HepG2 (cell line): ENCODE data around the gene POLR2H. TPM values are rescaled to one million over a fixed set of nuclear protein-coding genes. Genes with fewer than 3 reads are reported as not detected.

Experiments
- CCDC6 ChIP-seq: sonication (generic); formaldehyde crosslinking; IDR thresholded peaks from 2 replicates; pipeline ENCODE4 v1.8.1; 2022; ENCODE audit warnings: mild to moderate bottlenecking, missing genetic modification reagents, moderate library complexity
- ERF ChIP-seq: IDR thresholded peaks from 2 replicates; pipeline ENCODE4 v1.6.1; 2018; ENCODE audit warnings: missing biosample characterization, missing genetic modification reagents
- GATA4 ChIP-seq: sonication (generic); IDR thresholded peaks from 2 replicates; pipeline ENCODE4 v1.6.1; 2016; ENCODE audit warnings: antibody characterized with exemption, low read depth, borderline replicate concordance
- GZF1 ChIP-seq: sonication (generic); formaldehyde crosslinking; IDR thresholded peaks from 2 replicates; pipeline ENCODE4 v1.5.1; 2020; ENCODE audit warnings: mild to moderate bottlenecking, missing genetic modification reagents
- KDM2A ChIP-seq: sonication (generic); formaldehyde crosslinking; IDR thresholded peaks from 2 replicates; pipeline ENCODE4 v1.4.0; 2020; ENCODE audit warnings: low read depth, missing genetic modification reagents, borderline replicate concordance
- PAWR ChIP-seq: sonication (generic); formaldehyde crosslinking; IDR thresholded peaks from 2 replicates; pipeline ENCODE4 v1.4.0; 2020; ENCODE audit warnings: missing genetic modification reagents, mild to moderate bottlenecking, borderline replicate concordance
- RBM22 ChIP-seq: fragments of 200-400 bp; formaldehyde crosslinking; optimal IDR thresholded peaks from 2 replicates; pipeline ENCODE3; 2017; ENCODE audit warnings: mild to moderate bottlenecking, low read length, moderate library complexity
- SOX6 ChIP-seq, 2 experiments: fragments of 450-650 bp in 1 of 2; sonication (generic) in 1 of 2; formaldehyde crosslinking in 1 of 2; IDR thresholded peaks; 2 replicates each; pipeline versions ENCODE4 v1.4.0 to v1.6.1; 2017 to 2020; ENCODE audit warnings: antibody characterized with exemption in 1 of 2, mild to moderate bottlenecking in 1 of 2, missing genetic modification reagents in 1 of 2
- TBX2 ChIP-seq: sonication (generic); formaldehyde crosslinking; IDR thresholded peaks from 2 replicates; pipeline ENCODE4 v1.5.0; 2020; ENCODE audit warnings: missing genetic modification reagents, mild to moderate bottlenecking, borderline replicate concordance
- ZMYM4 ChIP-seq: sonication (generic); formaldehyde crosslinking; IDR thresholded peaks from 2 replicates; pipeline ENCODE4 v1.8.1; 2023; ENCODE audit warnings: mild to moderate bottlenecking, missing genetic modification reagents
- ZNF253 ChIP-seq: sonication (generic); formaldehyde crosslinking; IDR thresholded peaks from 2 replicates; pipeline ENCODE4 v1.8.0; 2022; ENCODE audit warnings: mild to moderate bottlenecking, missing genetic modification reagents, borderline replicate concordance
- ZNF354B ChIP-seq: sonication (generic); formaldehyde crosslinking; IDR thresholded peaks from 2 replicates; pipeline ENCODE4 v1.8.0; 2022; ENCODE audit warnings: mild to moderate bottlenecking, missing genetic modification reagents
- polyA plus RNA-seq, 8 experiments: library from polyadenylated mRNA; depleted of rRNA in 3 of 8; stranded (reverse) in 7 of 8; unstranded in 1 of 8; fragments of >200 nt; fragmentation: Illumina TruSeq in 4 of 8; extraction: Trizol in 4 of 8; gene quantifications; 2 replicates each; pipeline versions ENCODE4 v1.2.1 to v1.2.3, GENCODE V29; 2011 to 2016; ENCODE audit warnings: low read depth in 4 of 8, missing spikeins in 1 of 8, mixed read lengths in 1 of 8; ENCODE audit not compliant: insufficient read depth in 1 of 8
- total RNA-seq, 5 experiments: library from RNA; depleted of rRNA; stranded (reverse); fragments of >200 nt; fragmentation: Illumina TruSeq; extraction: Trizol; gene quantifications; 2 replicates each; pipeline ENCODE4 v1.2.3, GENCODE V29; 2016; ENCODE audit warnings: low read depth in 1 of 5
- TF ChIP-seq, protein P1 (sequence below): sonication (generic); formaldehyde crosslinking; IDR thresholded peaks from 2 replicates; pipeline ENCODE4 v1.4.0; 2020; ENCODE audit warnings: missing genetic modification reagents, borderline replicate concordance
- TF ChIP-seq, protein P2 (sequence below), 2 experiments: sonication (generic) in 1 of 2; formaldehyde crosslinking in 1 of 2; IDR thresholded peaks; 2 replicates each; pipeline versions ENCODE4 v1.4.0 to v1.6.1; 2018 to 2020; ENCODE audit warnings: missing genetic modification reagents in 2 of 2, borderline replicate concordance in 1 of 2, low read depth in 1 of 2, mild to moderate bottlenecking in 1 of 2, missing biosample characterization in 1 of 2

Gene POLR2H
- total and polyA plus RNA-seq, 2 of the 13 experiments (the other 11 are each of a cell fraction or from before 2014, with no cell fraction given): 118 to 194 TPM

DNA sequence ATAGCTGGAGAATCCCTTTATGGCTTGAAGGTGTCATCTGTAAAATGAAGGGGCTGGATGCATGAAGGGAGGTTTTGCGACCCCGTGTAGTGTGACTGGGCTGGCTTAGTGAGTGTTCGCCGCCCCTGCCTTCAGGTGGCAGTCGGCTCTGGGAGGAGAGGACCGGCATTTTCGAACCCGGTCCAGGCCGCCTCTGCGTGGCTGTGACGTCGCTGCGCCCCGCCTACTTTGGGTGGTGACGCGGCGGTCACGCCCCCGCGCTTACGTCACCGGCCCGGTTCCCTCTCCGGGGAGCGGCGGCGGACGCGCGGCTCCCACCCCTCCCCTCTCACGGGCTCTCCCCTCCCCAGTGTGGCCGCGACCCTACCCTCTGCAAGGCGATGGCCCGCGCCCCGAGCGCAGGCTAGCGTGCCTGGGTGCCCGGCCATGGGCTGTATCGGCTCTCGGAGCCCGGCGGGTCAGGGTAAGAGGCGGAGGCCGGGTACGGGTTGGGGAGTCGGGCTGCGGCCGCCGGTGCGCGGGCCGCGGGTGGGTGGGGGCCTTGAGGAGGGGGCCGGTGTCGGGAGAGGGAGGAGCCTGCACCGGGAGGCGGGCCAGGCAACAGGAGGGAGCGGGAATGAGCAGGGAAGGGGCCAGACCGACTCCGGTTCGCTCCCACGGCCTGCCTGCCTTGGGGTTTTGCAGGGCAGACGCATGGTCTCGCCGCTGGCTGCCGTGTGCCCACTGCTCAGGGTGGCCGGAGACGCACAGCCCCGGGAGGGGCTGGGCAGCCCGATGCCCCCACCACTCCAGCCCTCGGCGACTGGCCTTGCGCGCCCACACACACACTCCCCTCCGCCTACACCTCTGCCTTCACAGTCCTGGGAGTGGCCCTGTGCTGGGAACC is 25.6 kb upstream of the POLR2H start (continued):
- peak; percentile 46; the same call in 1 of the 2 replicates for TF ChIP-seq ERF (CRISPR knock-in tag)
- peak; percentile 53; the same call in 1 of the 2 replicates for TF ChIP-seq CCDC6 (CRISPR knock-in tag)
- peak; percentile 99 for TF ChIP-seq RBM22
- TF ChIP-seq SOX6 (IDR thresholded peaks at IDR 0.05): no peak
- peak; percentile 56 for TF ChIP-seq SOX6 (CRISPR knock-in tag; IDR thresholded peaks at IDR 0.05)
- TF ChIP-seq ZNF253 (CRISPR knock-in tag): 0 out of 2 replicates have a peak, but pooled peaks have one; percentile 16
- TF ChIP-seq ZMYM4 (CRISPR knock-in tag): no peak; the same call in 1 of the 2 replicates
- TF ChIP-seq TBX2: peak; percentile 75
- 0 out of 2 replicates have a peak, but pooled peaks have one; percentile 56 for TF ChIP-seq ZNF354B (CRISPR knock-in tag)
- TF ChIP-seq KDM2A (CRISPR knock-in tag): peak; percentile 100
- 0 out of 2 replicates have a peak, but pooled peaks have one; percentile 18 for TF ChIP-seq GZF1 (CRISPR knock-in tag)
- no peak for TF ChIP-seq PAWR
- TF ChIP-seq, protein P1, sequence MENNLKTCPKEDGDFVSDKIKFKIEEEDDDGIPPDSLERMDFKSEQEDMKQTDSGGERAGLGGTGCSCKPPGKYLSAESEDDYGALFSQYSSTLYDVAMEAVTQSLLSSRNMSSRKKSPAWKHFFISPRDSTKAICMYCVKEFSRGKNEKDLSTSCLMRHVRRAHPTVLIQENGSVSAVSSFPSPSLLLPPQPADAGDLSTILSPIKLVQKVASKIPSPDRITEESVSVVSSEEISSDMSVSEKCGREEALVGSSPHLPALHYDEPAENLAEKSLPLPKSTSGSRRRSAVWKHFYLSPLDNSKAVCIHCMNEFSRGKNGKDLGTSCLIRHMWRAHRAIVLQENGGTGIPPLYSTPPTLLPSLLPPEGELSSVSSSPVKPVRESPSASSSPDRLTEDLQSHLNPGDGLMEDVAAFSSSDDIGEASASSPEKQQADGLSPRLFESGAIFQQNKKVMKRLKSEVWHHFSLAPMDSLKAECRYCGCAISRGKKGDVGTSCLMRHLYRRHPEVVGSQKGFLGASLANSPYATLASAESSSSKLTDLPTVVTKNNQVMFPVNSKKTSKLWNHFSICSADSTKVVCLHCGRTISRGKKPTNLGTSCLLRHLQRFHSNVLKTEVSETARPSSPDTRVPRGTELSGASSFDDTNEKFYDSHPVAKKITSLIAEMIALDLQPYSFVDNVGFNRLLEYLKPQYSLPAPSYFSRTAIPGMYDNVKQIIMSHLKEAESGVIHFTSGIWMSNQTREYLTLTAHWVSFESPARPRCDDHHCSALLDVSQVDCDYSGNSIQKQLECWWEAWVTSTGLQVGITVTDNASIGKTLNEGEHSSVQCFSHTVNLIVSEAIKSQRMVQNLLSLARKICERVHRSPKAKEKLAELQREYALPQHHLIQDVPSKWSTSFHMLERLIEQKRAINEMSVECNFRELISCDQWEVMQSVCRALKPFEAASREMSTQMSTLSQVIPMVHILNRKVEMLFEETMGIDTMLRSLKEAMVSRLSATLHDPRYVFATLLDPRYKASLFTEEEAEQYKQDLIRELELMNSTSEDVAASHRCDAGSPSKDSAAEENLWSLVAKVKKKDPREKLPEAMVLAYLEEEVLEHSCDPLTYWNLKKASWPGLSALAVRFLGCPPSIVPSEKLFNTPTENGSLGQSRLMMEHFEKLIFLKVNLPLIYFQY: peak; percentile 46; the same call in 1 of the 2 replicates
- TF ChIP-seq, protein P2, sequence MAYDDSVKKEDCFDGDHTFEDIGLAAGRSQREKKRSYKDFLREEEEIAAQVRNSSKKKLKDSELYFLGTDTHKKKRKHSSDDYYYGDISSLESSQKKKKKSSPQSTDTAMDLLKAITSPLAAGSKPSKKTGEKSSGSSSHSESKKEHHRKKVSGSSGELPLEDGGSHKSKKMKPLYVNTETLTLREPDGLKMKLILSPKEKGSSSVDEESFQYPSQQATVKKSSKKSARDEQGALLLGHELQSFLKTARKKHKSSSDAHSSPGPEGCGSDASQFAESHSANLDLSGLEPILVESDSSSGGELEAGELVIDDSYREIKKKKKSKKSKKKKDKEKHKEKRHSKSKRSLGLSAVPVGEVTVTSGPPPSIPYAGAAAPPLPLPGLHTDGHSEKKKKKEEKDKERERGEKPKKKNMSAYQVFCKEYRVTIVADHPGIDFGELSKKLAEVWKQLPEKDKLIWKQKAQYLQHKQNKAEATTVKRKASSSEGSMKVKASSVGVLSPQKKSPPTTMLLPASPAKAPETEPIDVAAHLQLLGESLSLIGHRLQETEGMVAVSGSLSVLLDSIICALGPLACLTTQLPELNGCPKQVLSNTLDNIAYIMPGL (CRISPR knock-in tag; IDR thresholded peaks at IDR 0.05; ENCODE audit: borderline replicate concordance in 1 of 2, low read depth in 1 of 2): peak; percentile 50 to 68; a peak in 3 of 4 replicates
- TF ChIP-seq GATA4: no peak
